ENCODE data around the gene ECD.

ECD gene

GRCh38 chr10:73141603-73142002 is 26.2 kb downstream of the ECD start:
- TF ChIP-seq CTCF (IDR thresholded peaks at IDR 0.05; ENCODE audit: control insufficient read depth, insufficient read depth, low read depth, low read length, missing control alignments) = no peak
- no peak for DNase-seq (ENCODE audit: low read depth)
- H3K4me3 ChIP-seq (ENCODE audit: control insufficient read depth, low read depth, low read length) = no peak overlapping the region

- DNase-seq (ENCODE audit: low read depth) = no peak
- TF ChIP-seq CTCF (IDR thresholded peaks at IDR 0.05; ENCODE audit: control insufficient read depth, insufficient read depth, low read depth, low read length, missing control alignments) = no peak
- no peak overlapping the region for H3K4me3 ChIP-seq (ENCODE audit: control insufficient read depth, low read depth, low read length)
These were observed 28.6 kb downstream of the ECD start for GRCh38 chr10:73139251-73139650.

- no peak for DNase-seq (ENCODE audit: low read depth)
- no peak overlapping the region for H3K4me3 ChIP-seq (ENCODE audit: control insufficient read depth, low read depth, low read length)
- no peak for TF ChIP-seq CTCF (IDR thresholded peaks at IDR 0.05; ENCODE audit: control insufficient read depth, insufficient read depth, low read depth, low read length, missing control alignments)
These were observed 31.2 kb downstream of the ECD start for GRCh38 chr10:73136627-73137026.

GRCh38 chr10:73134727-73135126 is 33.1 kb downstream of the ECD start:
- H3K4me3 ChIP-seq (ENCODE audit: control insufficient read depth, low read depth, low read length) = no peak overlapping the region
- no peak for TF ChIP-seq CTCF (IDR thresholded peaks at IDR 0.05; ENCODE audit: control insufficient read depth, insufficient read depth, low read depth, low read length, missing control alignments)
- DNase-seq (ENCODE audit: low read depth) = no peak

GRCh38 chr10:73131913-73132686 is 35.7 kb downstream of the ECD start:
- H3K4me3 ChIP-seq (ENCODE audit: control insufficient read depth, low read depth, low read length) = no peak overlapping the region
- no peak for TF ChIP-seq CTCF (IDR thresholded peaks at IDR 0.05; ENCODE audit: control insufficient read depth, insufficient read depth, low read depth, low read length, missing control alignments)
- DNase-seq (ENCODE audit: low read depth) = no peak

GRCh38 chr10:73131301-73131700 is 36.5 kb downstream of the ECD start:
- no peak for TF ChIP-seq CTCF (IDR thresholded peaks at IDR 0.05; ENCODE audit: control insufficient read depth, insufficient read depth, low read depth, low read length, missing control alignments)
- DNase-seq (ENCODE audit: low read depth) = no peak
- H3K4me3 ChIP-seq (ENCODE audit: control insufficient read depth, low read depth, low read length) = no peak overlapping the region

All from AG09309 (cell line).